HG03575 (cell line): ENCODE results near the gene XPNPEP1.

Source experiments
- ATAC-seq: cut with Tn5 transposase; IDR thresholded peaks from one replicate; pipeline ENCODE4 v1.9.1; 2021; ENCODE audit not compliant: unreplicated experiment, insufficient number of reproducible peaks, low FRiP score; ENCODE audit errors: extremely low read depth

Gene XPNPEP1

GRCh38 chr10:109845308-109845707 is 78.0 kb downstream of the XPNPEP1 start:
- no peak for ATAC-seq

- no peak for ATAC-seq
Observed at GRCh38 chr10:109838592-109839244, 84.6 kb downstream of the XPNPEP1 start.

- no peak for ATAC-seq
Observed at GRCh38 chr10:109837384-109837783, 85.9 kb downstream of the XPNPEP1 start.

GRCh38 chr10:109835257-109835656 is 88.1 kb downstream of the XPNPEP1 start:
- no peak for ATAC-seq

- ATAC-seq, result no peak
Observed at GRCh38 chr10:109831846-109832245, 91.5 kb downstream of the XPNPEP1 start.

- ATAC-seq, result no peak
Observed at GRCh38 chr10:109824206-109824605, 99.1 kb downstream of the XPNPEP1 start.

- ATAC-seq, result no peak
Observed at GRCh38 chr10:109823196-109823595, 100.1 kb downstream of the XPNPEP1 start.

GRCh38 chr10:109821672-109822071 is 101.6 kb downstream of the XPNPEP1 start:
- no peak for ATAC-seq

GRCh38 chr10:109820620-109821405 is 102.5 kb downstream of the XPNPEP1 start:
- ATAC-seq, result no peak

- no peak for ATAC-seq
Observed at GRCh38 chr10:109819807-109820206, 103.5 kb downstream of the XPNPEP1 start.
